ENCODE data around the gene PLEKHG4. TPM values are rescaled to one million over a fixed set of nuclear protein-coding genes. Genes with fewer than 3 reads are reported as not detected.

The PLEKHG4 gene
- total RNA-seq (2022) (5.5 and 9.2 TPM in 2 replicates), Bru-seq, nascent RNA (percentile 26 among the genes with signal in this experiment), BruChase-seq, experiment 1, labeled RNA remaining after a 6-hour chase (percentile 39 among the genes with signal in this experiment), BruChase-seq, experiment 2, labeled RNA remaining after a 2-hour chase (percentile 38 among the genes with signal in this experiment)
- long read RNA-seq, partial matches to known transcripts, result 0 of 4 reads
- long read RNA-seq, other reads (novel, unspliced or antisense), result 4 of 4 reads

GRCh38 chr16:67279296-67280089, at the start of gene PLEKHG4:
PLEKHG4 (plus strand) TSS chr16:67279532; CDS start chr16:67280045, 513 bp downstream.
- peak within 1 kb of the TSS; percentile 51 for H3K27ac Mint-ChIP-seq (ENCODE audit: unreplicated experiment)
- peak; percentile 87 for DNase-seq
- intact Hi-C loops (cut with micrococcal nuclease; ENCODE audit: unreplicated experiment), result no loop called here
- peaks cover 10% of the 10 kb centered on the region for H3K27me3 Mint-ChIP-seq (ENCODE audit: unreplicated experiment)
- peak within 1 kb of the TSS; percentile 70 for H3K4me3 Mint-ChIP-seq (ENCODE audit: low read depth, unreplicated experiment)
- H3K36me3 Mint-ChIP-seq (ENCODE audit: insufficient read depth, unreplicated experiment), result peaks cover 34% of the 10 kb centered on the region
- H3K4me1 Mint-ChIP-seq (ENCODE audit: low read depth, unreplicated experiment), result peaks cover 28% of the 10 kb centered on the region
- BruUV-seq (replicated peaks), result no TSS peak
- peak; percentile 94 for TF ChIP-seq CTCF (IDR thresholded peaks at IDR 0.05; ENCODE audit: unreplicated experiment)
- CTCF ChIA-PET, result interaction anchor here (0.6 to 2.3 kb wide), 3 partner anchors 19 to 325 kb away, joined by 4 to 18 read pairs (median 6); no protein-coding TSS in a partner anchor
- H3K9me3 Mint-ChIP-seq (ENCODE audit: low read depth, unreplicated experiment), result no peaks in the 10 kb centered on the region

- H3K27ac Mint-ChIP-seq (ENCODE audit: unreplicated experiment), result peak overlapping the region; percentile 21
- no TSS peak for BruUV-seq (replicated peaks)
- intact Hi-C loops (cut with micrococcal nuclease; ENCODE audit: unreplicated experiment), result no loop called here
- no peak for DNase-seq
- H3K9me3 Mint-ChIP-seq (ENCODE audit: low read depth, unreplicated experiment), result no peaks in the 10 kb centered on the region
- H3K27me3 Mint-ChIP-seq (ENCODE audit: unreplicated experiment), result no peaks in the 10 kb centered on the region
- CTCF ChIA-PET, result no interaction called here
- H3K4me1 Mint-ChIP-seq (ENCODE audit: low read depth, unreplicated experiment), result peaks cover 40% of the 10 kb centered on the region
- H3K36me3 Mint-ChIP-seq (ENCODE audit: insufficient read depth, unreplicated experiment), result peaks cover 84% of the 10 kb centered on the region
- no peak overlapping the region for H3K4me3 Mint-ChIP-seq (ENCODE audit: low read depth, unreplicated experiment)
- no peak for TF ChIP-seq CTCF (IDR thresholded peaks at IDR 0.05; ENCODE audit: unreplicated experiment)
Observed at GRCh38 chr16:67229906-67230808, 49.2 kb upstream of the PLEKHG4 start.

GRCh38 chr16:67230809-67231660, 48.3 kb upstream of the PLEKHG4 start:
- H3K4me3 Mint-ChIP-seq (ENCODE audit: low read depth, unreplicated experiment), result no peak overlapping the region
- CTCF ChIA-PET, result no interaction called here
- no peak for TF ChIP-seq CTCF (IDR thresholded peaks at IDR 0.05; ENCODE audit: unreplicated experiment)
- DNase-seq, result no peak
- H3K36me3 Mint-ChIP-seq (ENCODE audit: insufficient read depth, unreplicated experiment), result peaks cover 89% of the 10 kb centered on the region
- H3K27ac Mint-ChIP-seq (ENCODE audit: unreplicated experiment), result peak overlapping the region; percentile 21
- H3K27me3 Mint-ChIP-seq (ENCODE audit: unreplicated experiment), result no peaks in the 10 kb centered on the region
- H3K4me1 Mint-ChIP-seq (ENCODE audit: low read depth, unreplicated experiment), result peaks cover 31% of the 10 kb centered on the region
- no peaks in the 10 kb centered on the region for H3K9me3 Mint-ChIP-seq (ENCODE audit: low read depth, unreplicated experiment)
- BruUV-seq (replicated peaks), result no TSS peak
- intact Hi-C loops (cut with micrococcal nuclease; ENCODE audit: unreplicated experiment), result no loop called here

All from Calu3 (cell line).